Gastroesophageal sphincter (tissue), 3 donors: ENCODE data around the gene POLE3.

Source experiments
- CTCF ChIP-seq, 4 experiments: fragments of 200-600 bp in 2 of 4; fragments of 450-650 bp in 2 of 4; sonication (generic) in 1 of 4; IDR thresholded peaks; one replicate each; pipeline ENCODE4 v1.5.1; 2017 to 2019; ENCODE audit warnings: antibody characterized with exemption in 4 of 4, mild to moderate bottlenecking in 2 of 4, moderate library complexity in 2 of 4
- POLR2A ChIP-seq, 2 donors: fragments of 450-650 bp; IDR thresholded peaks; one replicate each; pipeline ENCODE4 v1.6.1; 2017; ENCODE audit warnings: antibody characterized with exemption in 2 of 2, mild to moderate bottlenecking in 2 of 2, moderate library complexity in 1 of 2

GRCh38 chr9:113456235-113456634 lies 45.8 kb upstream of the POLE3 start:
- TF ChIP-seq CTCF (IDR thresholded peaks at IDR 0.05) = no peak
- TF ChIP-seq POLR2A (IDR thresholded peaks at IDR 0.05) = no peak
